Activated gamma-delta T cell treated with anti-CD3 and anti-CD28 coated beads, Interleukin-2, amount 50 U/mL, for 16 hours (primary cell): ENCODE measurements around the gene ERRFI1.

Experiments
- DNase-seq: peaks from one replicate; pipeline ENCODE4 v3.0.0-alpha.2; 2020; ENCODE audit warnings: low read depth

The ERRFI1 gene

GRCh38 chr1:8042134-8042533 lies 16.0 kb upstream of the ERRFI1 start:
- no peak for DNase-seq

- no peak for DNase-seq
These were observed 14.5 kb upstream of the ERRFI1 start for GRCh38 chr1:8040586-8040985.

- DNase-seq: no peak
These were observed 13.0 kb upstream of the ERRFI1 start for GRCh38 chr1:8039071-8039470.

GRCh38 chr1:8035289-8035688 lies 9.2 kb upstream of the ERRFI1 start:
- no peak for DNase-seq

- DNase-seq: no peak
These were observed 7.2 kb upstream of the ERRFI1 start for GRCh38 chr1:8033322-8033721.

- DNase-seq: no peak
These were observed 6.3 kb upstream of the ERRFI1 start for GRCh38 chr1:8032366-8032910.

GRCh38 chr1:8031176-8031785 lies 5.2 kb upstream of the ERRFI1 start:
- DNase-seq: no peak

- no peak for DNase-seq
These were observed 2.4 kb upstream of the ERRFI1 start for GRCh38 chr1:8028571-8028910.

- no peak for DNase-seq
These were observed 1.9 kb upstream of the ERRFI1 start for GRCh38 chr1:8027748-8028570.

- no peak for DNase-seq
These were observed 1.1 kb upstream of the ERRFI1 start for GRCh38 chr1:8026976-8027747.

GRCh38 chr1:8025671-8026144 lies 401 bp downstream of the ERRFI1 start:
- DNase-seq: no peak

- DNase-seq: no peak
These were observed 943 bp downstream of the ERRFI1 start for GRCh38 chr1:8025061-8025670.

- no peak for DNase-seq
These were observed 1.8 kb downstream of the ERRFI1 start for GRCh38 chr1:8024329-8024728.

- DNase-seq: no peak
These were observed 2.2 kb downstream of the ERRFI1 start for GRCh38 chr1:8023995-8024313.

- DNase-seq: no peak
These were observed 2.7 kb downstream of the ERRFI1 start for GRCh38 chr1:8023287-8023994.

GRCh38 chr1:8022395-8023286 lies 3.5 kb downstream of the ERRFI1 start:
- DNase-seq: no peak

GRCh38 chr1:8021676-8022266 lies 4.3 kb downstream of the ERRFI1 start:
- no peak for DNase-seq

- no peak for DNase-seq
These were observed 6.1 kb downstream of the ERRFI1 start for GRCh38 chr1:8020032-8020431.

GRCh38 chr1:8019229-8019620 lies 6.9 kb downstream of the ERRFI1 start:
- no peak for DNase-seq

- no peak for DNase-seq
These were observed 7.4 kb downstream of the ERRFI1 start for GRCh38 chr1:8018492-8019228.
